WERI-Rb-1 (cell line): ENCODE results near the gene KCNT1.

Source experiments
- DNase-seq: peaks from one replicate; pipeline ENCODE4 v3.0.0-alpha.2; 2020
- H3K27ac ChIP-seq: fragments of 250-450 bp; sonication (Bioruptor Pico); 2 replicates; pipeline ENCODE4 v1.5.1; 2020; ENCODE audit warnings: mild to moderate bottlenecking, moderate library complexity
- H3K27me3 ChIP-seq: fragments of 250-450 bp; sonication (Bioruptor Pico); 2 replicates; pipeline ENCODE4 v1.5.1; 2021; ENCODE audit warnings: mild to moderate bottlenecking, low read depth, moderate library complexity; ENCODE audit not compliant: insufficient read depth, severe bottlenecking
- H3K36me3 ChIP-seq: fragments of 250-450 bp; sonication (Bioruptor Pico); 2 replicates; pipeline ENCODE4 v1.5.1; 2020; ENCODE audit warnings: mild to moderate bottlenecking, moderate library complexity
- H3K4me3 ChIP-seq: 2 replicates; pipeline ENCODE4 v1.5.1; 2011; ENCODE audit warnings: low read depth, mild to moderate bottlenecking, control low read depth, low read length
- H3K9me3 ChIP-seq: fragments of 250-450 bp; sonication (Bioruptor Pico); 2 replicates; pipeline ENCODE4 v1.5.1; 2021; ENCODE audit warnings: mild to moderate bottlenecking, moderate library complexity; ENCODE audit not compliant: severe bottlenecking
- CTCF ChIP-seq: IDR thresholded peaks from 2 replicates; pipeline ENCODE4 v1.5.1; 2011; ENCODE audit warnings: low read depth, mild to moderate bottlenecking, control low read depth, inconsistent platforms, low read length

Gene KCNT1

GRCh38 chr9:135765416-135765815 is 63.4 kb downstream of the KCNT1 start:
- TF ChIP-seq CTCF: no peak
- no peaks in the 10 kb centered on the region for H3K27me3 ChIP-seq
- H3K9me3 ChIP-seq: peaks cover 18% of the 10 kb centered on the region
- H3K4me3 ChIP-seq: no peak overlapping the region
- DNase-seq: no peak
- H3K27ac ChIP-seq: no peak overlapping the region
- no peaks in the 10 kb centered on the region for H3K36me3 ChIP-seq

GRCh38 chr9:135766251-135766650 is 64.3 kb downstream of the KCNT1 start:
- peaks cover 18% of the 10 kb centered on the region for H3K9me3 ChIP-seq
- H3K36me3 ChIP-seq: no peaks in the 10 kb centered on the region
- TF ChIP-seq CTCF: no peak
- no peak for DNase-seq
- no peaks in the 10 kb centered on the region for H3K27me3 ChIP-seq
- H3K27ac ChIP-seq: no peak overlapping the region
- H3K4me3 ChIP-seq: no peak overlapping the region

GRCh38 chr9:135766707-135767106 is 64.7 kb downstream of the KCNT1 start:
- TF ChIP-seq CTCF: no peak
- Histone ChIP-seq H3K27ac (no peak overlapping the region), H3K4me3 (no peak overlapping the region), H3K9me3 (peaks cover 18% of the 10 kb centered on the region), H3K27me3 (no peaks in the 10 kb centered on the region), H3K36me3 (no peaks in the 10 kb centered on the region)
- no peak for DNase-seq

- DNase-seq: no peak
- H3K27me3 ChIP-seq: no peaks in the 10 kb centered on the region
- no peak overlapping the region for H3K4me3 ChIP-seq
- no peak for TF ChIP-seq CTCF
- H3K9me3 ChIP-seq: peaks cover 18% of the 10 kb centered on the region
- H3K36me3 ChIP-seq: no peaks in the 10 kb centered on the region
- no peak overlapping the region for H3K27ac ChIP-seq
Measured at GRCh38 chr9:135768516-135769218, 66.7 kb downstream of the KCNT1 start.

- Histone ChIP-seq H3K36me3 (no peaks in the 10 kb centered on the region), H3K27ac (no peak overlapping the region), H3K4me3 (no peak overlapping the region), H3K9me3 (peaks cover 18% of the 10 kb centered on the region), H3K27me3 (no peaks in the 10 kb centered on the region)
- TF ChIP-seq CTCF: no peak
- DNase-seq: no peak
Measured at GRCh38 chr9:135769489-135770202, 67.7 kb downstream of the KCNT1 start.
